ENCODE data around the gene PCGF1. TPM values are rescaled to one million over a fixed set of nuclear protein-coding genes. Genes with fewer than 3 reads are reported as not detected.

PCGF1 gene
- total RNA-seq, 4 donors from 2014 or later = 4.4 to 16.2 (median 14.7) TPM

- Histone ChIP-seq H3K36me3 (peaks cover 0 to 12% (median 9%) of the 10 kb centered on the region in 3 donors), H3K4me1 (peaks cover 35 to 50% (median 37%) of the 10 kb centered on the region in 3 donors), H3K27ac (no peak overlapping the region), H3K9me3 (no peaks in the 10 kb centered on the region), H3K27me3 (peaks cover 27 to 70% (median 36%) of the 10 kb centered on the region in 4 donors), H3K4me3 (no peak overlapping the region)
- 74 to 81% methylated on average over 4 of the region's 4 CpGs for WGBS, 2 donors
- no peak for DNase-seq
- intact Hi-C loops (cut with DNase I) = no loop called here
- TF ChIP-seq CTCF (IDR thresholded peaks at IDR 0.05) (no peak), POLR2A (IDR thresholded peaks at IDR 0.05) (no peak)
Measured at GRCh38 chr2:74510272-74510671, 2.8 kb upstream of the PCGF1 start.

GRCh38 chr2:74507926-74508520 lies 528 bp upstream of the PCGF1 start:
- H3K36me3 ChIP-seq = peaks cover 0 to 23% (median 9%) of the 10 kb centered on the region in 3 donors
- TF ChIP-seq CTCF (IDR thresholded peaks at IDR 0.05) (no peak), POLR2A (IDR thresholded peaks at IDR 0.05) (no peak)
- peak overlapping the region; percentile 96 to 99 (median 97) for H3K27ac ChIP-seq
- no peaks in the 10 kb centered on the region for H3K9me3 ChIP-seq
- peaks cover 5 to 56% (median 14%) of the 10 kb centered on the region in 4 donors for H3K27me3 ChIP-seq
- intact Hi-C loops (cut with DNase I) = no loop called here
- peaks cover 26 to 50% (median 28%) of the 10 kb centered on the region in 3 donors for H3K4me1 ChIP-seq
- H3K4me3 ChIP-seq = peak overlapping the region; percentile 56 to 86 (median 72)
- 15 to 38% methylated on average over 9 to 20 of the region's 38 CpGs for WGBS, 2 donors
- DNase-seq = no peak

GRCh38 chr2:74505448-74506246 lies 1.8 kb downstream of the PCGF1 start:
- 90 to 92% methylated on average over 12 to 13 of the region's 14 CpGs for WGBS, 2 donors
- Histone ChIP-seq H3K27me3 (peaks cover 0 to 56% (median 0%) of the 10 kb centered on the region in 4 donors), H3K4me1 (peaks cover 32 to 61% (median 37%) of the 10 kb centered on the region in 3 donors), H3K27ac (no peak overlapping the region), H3K9me3 (no peaks in the 10 kb centered on the region), H3K4me3 (peak overlapping the region in 2 of 4 donors; percentile 69 to 86), H3K36me3 (peaks cover 0 to 23% (median 9%) of the 10 kb centered on the region in 3 donors)
- intact Hi-C loops (cut with DNase I) = no loop called here
- DNase-seq = no peak
- TF ChIP-seq CTCF (IDR thresholded peaks at IDR 0.05) (no peak), POLR2A (IDR thresholded peaks at IDR 0.05) (no peak)

GRCh38 chr2:74504591-74504990 lies 2.9 kb downstream of the PCGF1 start:
- peaks cover 2 to 56% (median 4%) of the 10 kb centered on the region in 4 donors for H3K27me3 ChIP-seq
- DNase-seq = no peak
- peaks cover 0 to 23% (median 9%) of the 10 kb centered on the region in 3 donors for H3K36me3 ChIP-seq
- no peaks in the 10 kb centered on the region for H3K9me3 ChIP-seq
- H3K4me3 ChIP-seq = no peak overlapping the region
- no peak overlapping the region for H3K27ac ChIP-seq
- peaks cover 33 to 66% (median 39%) of the 10 kb centered on the region in 3 donors for H3K4me1 ChIP-seq
- no peak for TF ChIP-seq POLR2A (IDR thresholded peaks at IDR 0.05)
- no peak for TF ChIP-seq CTCF (IDR thresholded peaks at IDR 0.05)
- intact Hi-C loops (cut with DNase I) = no loop called here
- 90% methylated on average over 2 to 3 of the region's 3 CpGs for WGBS, 2 donors

Measured in esophagus squamous epithelium (tissue), 5 donors.